Activated naive CD4-positive, alpha-beta T cell treated with anti-CD3 and anti-CD28 coated beads, Interleukin-2, amount 50 U/mL, for 72 hours (primary cell): Measurements from ENCODE around the gene SCRN2. TPM values are rescaled to one million over a fixed set of nuclear protein-coding genes. Genes with fewer than 3 reads are reported as not detected.

Experiments
- ATAC-seq, 2 donors: fragments of 150-1000 bp; cut with Tn5 transposase; 2 replicates each; pipeline ENCODE4 v1.10.0; 2021; ENCODE audit warnings: mild to moderate bottlenecking in 2 of 2, moderate library complexity in 2 of 2
- DNase-seq, 2 donors: peaks; one replicate each; pipeline ENCODE4 v3.0.0; 2021 to 2022; ENCODE audit warnings: low spot score in 2 of 2
- H3K27ac Mint-ChIP-seq, 2 donors: one replicate each; pipeline ENCODE4 v1.8.0; 2022; ENCODE audit warnings: mild to moderate bottlenecking in 2 of 2, mixed read lengths in 2 of 2
- H3K36me3 Mint-ChIP-seq, 2 donors: one replicate each; pipeline ENCODE4 v1.8.0; 2022; ENCODE audit warnings: mixed read lengths in 2 of 2
- H3K9me3 Mint-ChIP-seq, 2 donors: one replicate each; pipeline ENCODE4 v1.8.0; 2022; ENCODE audit warnings: mixed read lengths in 2 of 2
- total RNA-seq, 2 donors: library from RNA; stranded (reverse); gene quantifications; one replicate each; pipeline ENCODE4 v1.2.3, GENCODE V29; 2022

SCRN2 gene
- total RNA-seq, 2 donors from 2014 or later = 30.9 to 34.8 TPM

- Mint-ChIP-seq H3K27ac (no peak overlapping the region), H3K9me3 (no peaks in the 10 kb centered on the region), H3K36me3 (peaks cover 0 to 5% of the 10 kb centered on the region in 2 donors)
- ATAC-seq (no peak), DNase-seq (no peak)
These were observed 14.7 kb upstream of the SCRN2 start for GRCh38 chr17:47855737-47856136.

GRCh38 chr17:47853616-47854015 is 12.5 kb upstream of the SCRN2 start:
- peaks cover 0 to 5% of the 10 kb centered on the region in 2 donors for H3K36me3 Mint-ChIP-seq
- no peak overlapping the region for H3K27ac Mint-ChIP-seq
- ATAC-seq (no peak), DNase-seq (no peak)
- no peaks in the 10 kb centered on the region for H3K9me3 Mint-ChIP-seq

GRCh38 chr17:47852113-47852949 is 11.3 kb upstream of the SCRN2 start:
- no peak for DNase-seq
- no peaks in the 10 kb centered on the region for H3K9me3 Mint-ChIP-seq
- no peak overlapping the region for H3K27ac Mint-ChIP-seq
- ATAC-seq = no peak
- H3K36me3 Mint-ChIP-seq = peaks cover 0 to 5% of the 10 kb centered on the region in 2 donors

DNA sequence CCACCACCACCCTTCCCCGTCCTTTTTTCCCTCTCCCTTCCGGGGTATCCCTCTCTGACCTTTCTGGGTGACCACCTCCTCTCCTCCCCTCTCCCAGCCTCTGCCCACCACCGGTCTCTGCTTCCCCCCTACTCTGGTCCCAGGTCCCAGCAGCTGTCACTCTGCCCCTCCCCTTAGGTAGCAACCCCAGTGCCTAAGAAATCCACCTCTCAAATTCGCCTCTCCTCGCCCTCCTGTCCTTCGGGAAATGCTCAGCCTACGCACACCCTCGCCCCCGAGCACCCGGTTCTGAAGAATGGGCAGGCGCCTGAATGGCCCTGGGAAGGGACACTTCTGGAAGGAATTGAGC is 10.7 kb upstream of the SCRN2 start:
- no peaks in the 10 kb centered on the region for H3K9me3 Mint-ChIP-seq
- no peak for ATAC-seq
- H3K27ac Mint-ChIP-seq = no peak overlapping the region
- DNase-seq = no peak
- peaks cover 0 to 5% of the 10 kb centered on the region in 2 donors for H3K36me3 Mint-ChIP-seq

GRCh38 chr17:47850692-47851573 is 9.9 kb upstream of the SCRN2 start, which contains the start of gene SP6:
SP6 (minus strand) TSS chr17:47851163; CDS start chr17:47848429, 2,734 bp downstream.
- no peak within 1 kb of the TSS for H3K27ac Mint-ChIP-seq
- no peaks in the 10 kb centered on the region for H3K9me3 Mint-ChIP-seq
- H3K36me3 Mint-ChIP-seq = peaks cover 0 to 5% of the 10 kb centered on the region in 2 donors
- DNase-seq (peak in 1 of 2 donors; percentile 64), ATAC-seq (peak; percentile 89 to 95)

GRCh38 chr17:47850373-47850691 is 9.3 kb upstream of the SCRN2 start:
- ATAC-seq (no peak), DNase-seq (no peak)
- peaks cover 0 to 5% of the 10 kb centered on the region in 2 donors for H3K36me3 Mint-ChIP-seq
- no peak overlapping the region for H3K27ac Mint-ChIP-seq
- H3K9me3 Mint-ChIP-seq = no peaks in the 10 kb centered on the region

DNA sequence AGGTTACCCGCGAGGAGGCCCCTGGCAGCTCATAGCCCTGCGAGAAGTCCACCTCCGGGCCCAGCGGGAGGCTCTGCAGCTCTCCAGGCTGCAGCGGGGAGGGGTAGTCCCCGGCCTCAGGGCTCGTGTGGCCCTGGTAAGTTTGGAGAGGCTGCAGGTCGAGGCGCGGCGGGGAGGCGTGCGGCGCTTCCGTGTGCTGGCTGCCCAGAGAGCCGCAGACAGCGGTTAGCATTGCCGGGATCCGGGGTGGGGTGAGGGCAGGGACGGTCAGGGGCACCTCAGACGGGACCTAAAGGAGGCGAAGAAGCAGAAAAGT is 7.1 kb upstream of the SCRN2 start:
- Mint-ChIP-seq H3K36me3 (peaks cover 0 to 5% of the 10 kb centered on the region in 2 donors), H3K27ac (no peak overlapping the region)
- ATAC-seq = no peak

GRCh38 chr17:47847341-47848197 is 6.5 kb upstream of the SCRN2 start:
- peaks cover 0 to 4% of the 10 kb centered on the region in 2 donors for H3K36me3 Mint-ChIP-seq
- DNase-seq (peak in 1 of 2 donors; percentile 35), ATAC-seq (peak in 1 of 2 donors; percentile 58)
- no peaks in the 10 kb centered on the region for H3K9me3 Mint-ChIP-seq
- no peak overlapping the region for H3K27ac Mint-ChIP-seq

More for the DNA sequence above, 7.1 kb upstream of the SCRN2 start:
- DNase-seq = no peak
- H3K9me3 Mint-ChIP-seq = no peaks in the 10 kb centered on the region

DNA sequence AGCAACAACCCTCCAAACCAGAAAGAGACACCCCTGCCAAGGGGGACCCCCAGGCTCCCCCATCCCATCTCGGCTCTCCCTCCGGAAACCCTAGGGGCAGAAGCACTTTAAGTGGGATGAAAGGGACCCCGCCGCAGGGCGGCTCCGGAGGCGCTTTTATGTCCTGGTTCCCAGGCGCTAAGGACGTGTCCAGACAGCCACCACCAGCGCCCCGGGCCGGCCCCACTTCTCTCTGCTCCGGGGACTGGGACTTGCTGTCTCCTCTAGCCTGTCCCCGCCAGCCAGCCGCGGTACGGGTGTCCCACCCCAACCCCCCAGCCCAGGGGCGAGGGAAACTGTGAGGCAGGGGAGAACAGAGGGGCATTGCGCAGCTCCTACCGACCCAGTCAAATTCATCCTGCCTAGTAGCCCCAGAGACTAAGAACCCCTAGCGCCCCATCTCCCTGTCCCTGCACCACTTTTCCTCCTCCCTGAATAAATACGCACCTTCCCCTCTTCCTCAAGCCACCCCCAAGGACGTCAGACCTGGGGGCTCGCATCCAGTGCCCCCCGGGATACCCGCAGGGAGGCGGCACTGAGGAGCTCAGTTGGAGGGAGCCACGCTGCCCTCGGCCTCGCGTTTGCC is 5.8 kb upstream of the SCRN2 start:
- Mint-ChIP-seq H3K36me3 (no peaks in the 10 kb centered on the region), H3K9me3 (no peaks in the 10 kb centered on the region), H3K27ac (no peak overlapping the region)
- DNase-seq (no peak), ATAC-seq (peak in 1 of 2 donors; percentile 4)

DNA sequence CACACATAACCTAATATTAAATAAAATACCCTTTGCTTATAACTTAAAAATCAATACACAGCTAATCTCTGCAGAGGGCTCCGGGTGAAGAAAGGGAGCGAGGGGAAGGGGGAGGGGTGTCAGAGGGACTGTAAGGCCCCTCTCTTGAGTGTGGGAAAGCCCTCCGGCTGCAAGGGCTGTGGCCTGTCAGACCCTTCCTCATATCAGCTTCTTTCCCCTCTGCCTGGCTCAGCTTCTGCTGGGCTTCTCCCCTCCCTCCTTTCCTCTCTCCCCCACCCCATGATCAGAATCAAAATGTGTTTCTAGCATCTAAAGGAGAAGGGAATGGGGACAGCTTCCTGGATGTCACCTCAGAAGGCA is 4.6 kb upstream of the SCRN2 start:
- DNase-seq (no peak), ATAC-seq (no peak)
- no peak overlapping the region for H3K27ac Mint-ChIP-seq
- peaks cover 0 to 6% of the 10 kb centered on the region in 2 donors for H3K36me3 Mint-ChIP-seq
- no peaks in the 10 kb centered on the region for H3K9me3 Mint-ChIP-seq

- Mint-ChIP-seq H3K27ac (no peak overlapping the region), H3K36me3 (peaks cover 6% of the 10 kb centered on the region in 2 donors), H3K9me3 (no peaks in the 10 kb centered on the region)
- ATAC-seq = no peak
- no peak for DNase-seq
These were observed 4.0 kb upstream of the SCRN2 start for GRCh38 chr17:47844814-47845715.

- Mint-ChIP-seq H3K9me3 (no peaks in the 10 kb centered on the region), H3K27ac (no peak overlapping the region), H3K36me3 (peaks cover 6 to 8% of the 10 kb centered on the region in 2 donors)
- ATAC-seq (no peak), DNase-seq (no peak)
These were observed 3.2 kb upstream of the SCRN2 start for GRCh38 chr17:47844227-47844626.

- no peak overlapping the region for H3K27ac Mint-ChIP-seq
These were observed 2.3 kb upstream of the SCRN2 start for GRCh38 chr17:47843391-47843730.

GRCh38 chr17:47841488-47842291 is 617 bp upstream of the SCRN2 start:
- Mint-ChIP-seq H3K27ac (peak overlapping the region; percentile 90 to 95), H3K36me3 (peaks cover 6 to 8% of the 10 kb centered on the region in 2 donors), H3K9me3 (no peaks in the 10 kb centered on the region)
- ATAC-seq (no peak), DNase-seq (no peak)

More at GRCh38 chr17:47843391-47843730, 2.3 kb upstream of the SCRN2 start:
- H3K36me3 Mint-ChIP-seq = peaks cover 6 to 8% of the 10 kb centered on the region in 2 donors
- no peak for DNase-seq
- no peak for ATAC-seq
- H3K9me3 Mint-ChIP-seq = no peaks in the 10 kb centered on the region
